Anterior cingulate cortex (tissue), 58 donors: ENCODE results near the gene ACTRT1.

ENCODE experiments used
- DNase-seq, 58 donors: peaks; one replicate each; lab custom pipeline; 2025; lab: John Stamatoyannopoulos, UW

The ACTRT1 gene

GRCh38 chrX:128052303-128052702 lies at the start of gene ACTRT1:
Gene ACTRT1 (minus strand): TSS chrX:128052403. CDS start chrX:128052206, 197 bp downstream.
- no peak for DNase-seq

- no peak for DNase-seq
Observed at GRCh38 chrX:128078545-128078944, 26.3 kb upstream of the ACTRT1 start.

DNA sequence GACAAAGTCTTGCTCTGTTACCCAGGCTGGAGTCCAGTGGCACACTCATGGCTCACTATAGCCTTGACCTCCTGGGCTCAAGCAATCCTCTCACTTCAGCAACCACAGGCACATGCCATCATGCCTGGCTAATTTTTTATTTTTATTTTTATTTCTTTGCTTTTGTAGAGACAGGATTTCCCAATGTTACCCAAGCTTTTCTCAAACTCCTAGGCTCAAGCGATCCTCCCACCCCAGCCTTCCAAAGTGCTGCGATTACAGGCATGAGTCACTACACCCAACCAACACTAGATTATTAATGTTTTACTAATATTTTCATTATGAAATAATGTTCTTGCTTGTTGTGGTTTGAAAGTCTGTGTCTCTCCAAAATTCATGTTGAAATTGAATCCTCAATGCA lies 5.2 kb upstream of the ACTRT1 start:
- DNase-seq: no peak

DNA sequence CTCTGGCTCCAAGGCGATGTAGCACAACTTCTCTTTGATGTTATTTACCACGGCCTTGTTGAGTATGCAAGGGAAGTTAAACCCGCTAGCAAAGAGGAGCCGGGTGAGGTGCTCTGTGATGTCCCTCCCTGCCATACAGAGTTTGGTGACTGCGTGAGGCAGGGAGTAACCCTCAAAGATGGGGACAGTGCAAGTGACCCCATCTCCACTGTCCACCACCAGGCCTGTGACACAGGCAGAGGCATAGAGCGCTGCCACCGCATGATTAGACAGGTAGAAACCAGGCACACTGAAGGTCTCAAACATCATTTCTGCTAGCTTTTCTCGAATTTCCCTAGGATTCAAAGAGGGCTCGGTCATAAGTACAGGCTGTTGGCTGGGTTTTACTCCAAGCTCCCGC lies 677 bp downstream of the ACTRT1 start:
- no peak for DNase-seq

GRCh38 chrX:128035318-128035717 lies 16.9 kb downstream of the ACTRT1 start:
- no peak for DNase-seq

DNA sequence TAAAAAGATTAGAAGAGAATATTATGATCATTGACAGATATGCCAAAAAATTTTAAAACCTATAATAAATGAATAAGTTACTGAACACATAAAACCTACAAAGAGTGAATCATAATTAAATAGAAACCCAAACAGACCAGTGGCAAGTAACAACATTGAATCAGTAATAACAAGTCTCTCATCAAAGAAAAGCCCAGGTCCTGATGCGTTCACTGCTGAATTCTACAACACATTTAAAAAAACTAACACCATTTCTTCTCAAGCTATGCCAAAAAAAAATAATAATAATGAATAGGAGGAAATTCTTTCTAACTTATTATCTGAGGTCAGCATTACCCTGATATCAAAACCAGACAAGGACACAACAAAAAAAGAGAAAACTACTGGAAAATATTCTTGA lies 30.6 kb downstream of the ACTRT1 start:
- DNase-seq: no peak

- no peak for DNase-seq
Observed at GRCh38 chrX:128020701-128021100, 31.5 kb downstream of the ACTRT1 start.

DNA sequence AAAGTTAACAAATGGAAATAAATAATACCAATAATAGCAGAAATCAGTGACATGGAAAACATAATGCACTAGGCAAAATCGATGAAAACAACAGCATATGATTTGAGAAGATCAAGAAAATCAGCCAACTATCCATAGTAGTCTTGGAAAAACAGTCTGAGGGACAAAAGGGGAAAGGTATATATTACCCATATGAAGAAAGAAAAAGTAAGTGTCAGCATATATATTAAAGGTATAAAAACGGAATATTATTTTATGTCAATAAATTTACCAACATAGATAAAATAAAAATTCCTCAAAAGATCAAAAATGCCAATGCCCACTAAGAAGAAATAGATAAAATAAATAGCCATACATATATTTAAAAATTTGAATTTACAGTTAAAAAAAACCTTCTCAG lies 33.0 kb downstream of the ACTRT1 start:
- no peak for DNase-seq

GRCh38 chrX:128012015-128012414 lies 40.2 kb downstream of the ACTRT1 start:
- DNase-seq: no peak

- DNase-seq: no peak
Observed at GRCh38 chrX:128007882-128008281, 44.3 kb downstream of the ACTRT1 start.
